A549 (cell line): ENCODE measurements around the gene BBS9. TPM values are rescaled to one million over a fixed set of nuclear protein-coding genes. Genes with fewer than 3 reads are reported as not detected.

Source experiments
- ATAC-seq, 2 experiments: fragments of 200-7000 bp in 1 of 2; fragments of >200 bp in 1 of 2; cut with Nextera tagmentation in 1 of 2; cut with Tn5 transposase in 1 of 2; 3 replicates each; pipeline versions ENCODE4 v1.8.0 to v1.9.1; 2018 to 2020; ENCODE audit warnings: mild to moderate bottlenecking in 1 of 2, moderate library complexity in 1 of 2
- CTCF ChIA-PET: fragments of 300-600 bp; sonication (Branson Sonifier 250); formaldehyde crosslinking; extraction: SDS; loops from one replicate; lab custom pipeline; 2021; ENCODE audit warnings: antibody characterized with exemption, inconsistent platforms; lab: Yijun Ruan, JAX
- POLR2A ChIA-PET: fragments of 350-600 bp; formaldehyde crosslinking; extraction: SDS; loops from one replicate; lab custom pipeline; 2021; ENCODE audit warnings: antibody characterized with exemption, inconsistent platforms; lab: Yijun Ruan, JAX
- DNase-seq, 2 experiments: peaks; one replicate each; pipeline versions ENCODE4 v3.0.0 to v3.0.0-alpha.2; 2011 to 2016; ENCODE audit warnings: low read depth in 1 of 2, low spot score in 1 of 2
- FAIRE-seq: peaks from 2 replicates; lab custom pipeline; 2011; peaks lifted over from hg19 to GRCh38; lab: Jason Lieb, UNC
- H3K27ac ChIP-seq, 2 experiments: fragments of >200 bp; sonication (Bioruptor Twin); formaldehyde crosslinking; 3 replicates each; pipeline ENCODE4 v1.5.1; 2016 to 2017
- H3K4me1 ChIP-seq: fragments of >200 bp; sonication (Bioruptor Twin); formaldehyde crosslinking; 3 replicates; pipeline ENCODE4 v1.6.1; 2016
- H3K4me2 ChIP-seq: fragments of >200 bp; sonication (Bioruptor Twin); formaldehyde crosslinking; 3 replicates; pipeline ENCODE4 v1.6.1; 2016
- H3K4me3 ChIP-seq: fragments of >200 bp; sonication (Bioruptor Twin); formaldehyde crosslinking; 3 replicates; pipeline ENCODE4 v1.5.1; 2016
- H3K9me3 ChIP-seq: fragments of >200 bp; sonication (Bioruptor Twin); formaldehyde crosslinking; 3 replicates; pipeline ENCODE4 v1.6.1; 2016
- CEBPB ChIP-seq, 2 experiments: fragments of >200 bp in 1 of 2; sonication (Bioruptor Twin) in 1 of 2; formaldehyde crosslinking in 1 of 2; IDR thresholded peaks; 2 replicates each; pipeline ENCODE4 v1.6.1; 2012 to 2016
- EHMT2 ChIP-seq: fragments of 200-600 bp; sonication (generic); IDR thresholded peaks from 2 replicates; pipeline ENCODE4 v1.6.1; 2016; ENCODE audit warnings: antibody characterized with exemption, low read depth, mild to moderate bottlenecking, moderate library complexity
- EP300 ChIP-seq, 2 experiments: fragments of >200 bp; sonication (Bioruptor Twin); formaldehyde crosslinking; IDR thresholded peaks; 2 replicates in 1 of 2; 3 replicates in 1 of 2; pipeline ENCODE4 v1.6.1; 2016 to 2017
- ESRRA ChIP-seq: fragments of 150-350 bp; IDR thresholded peaks from 2 replicates; pipeline ENCODE4 v1.6.1; 2014; ENCODE audit warnings: mild to moderate bottlenecking, low read length, borderline replicate concordance
- HOXA7 ChIP-seq: fragments of 250-450 bp; sonication (Bioruptor Pico); IDR thresholded peaks from 2 replicates; pipeline ENCODE4 v1.5.0; 2020; ENCODE audit warnings: mild to moderate bottlenecking, moderate library complexity
- HOXB13 ChIP-seq: fragments of 250-450 bp; sonication (Bioruptor Pico); IDR thresholded peaks from 2 replicates; pipeline ENCODE4 v1.5.0; 2020; ENCODE audit warnings: low read depth, mild to moderate bottlenecking, moderate library complexity
- KDM1A ChIP-seq: fragments of 200-600 bp; sonication (generic); IDR thresholded peaks from 2 replicates; pipeline ENCODE4 v1.6.1; 2016; ENCODE audit warnings: low read depth, mild to moderate bottlenecking
- SMC3 ChIP-seq: fragments of >200 bp; sonication (Bioruptor Twin); formaldehyde crosslinking; IDR thresholded peaks from 3 replicates; pipeline ENCODE4 v1.6.1; 2018; ENCODE audit warnings: inconsistent platforms
- SREBF2 ChIP-seq: fragments of 450-650 bp; IDR thresholded peaks from 2 replicates; pipeline ENCODE4 v1.6.1; 2014; ENCODE audit warnings: mild to moderate bottlenecking, moderate library complexity
- ZFP36 ChIP-seq: fragments of 450-650 bp; IDR thresholded peaks from 2 replicates; pipeline ENCODE4 v1.6.1; 2014; ENCODE audit warnings: borderline replicate concordance; ENCODE audit not compliant: partially characterized antibody
- WGBS: methylation state at CpG from one replicate; pipeline ENCODE4 v1.1.6; 2017; ENCODE audit errors: missing lambda C conversion rate; 5-methylcytosine and 5-hydroxymethylcytosine counted together
- polyA plus RNA-seq, 4 experiments: library from polyadenylated mRNA; depleted of rRNA in 3 of 4; stranded (reverse); fragments of >200 nt; fragmentation: RNase III in 1 of 4; extraction: RNeasy Plus Mini Kit Qiagen cat#74134 plus additional on column Dnase treatment in 1 of 4; gene quantifications; 2 replicates in 3 of 4; 3 replicates in 1 of 4; pipeline ENCODE4 v1.2.3, GENCODE V29; 2011 to 2017
- TF ChIP-seq, protein P1 (sequence below): IDR thresholded peaks from 2 replicates; pipeline ENCODE4 v1.6.1; 2012; ENCODE audit warnings: low read depth, borderline replicate concordance
- TF ChIP-seq, protein P2 (sequence below): IDR thresholded peaks from 2 replicates; pipeline ENCODE4 v1.6.1; 2012
- TF ChIP-seq, protein P3 (sequence below): fragments of 450-650 bp; IDR thresholded peaks from 2 replicates; pipeline ENCODE4 v1.6.1; 2014; ENCODE audit warnings: antibody characterized with exemption
- TF ChIP-seq, protein P4 (sequence below): fragments of >200 bp; sonication (Bioruptor Twin); formaldehyde crosslinking; IDR thresholded peaks from 3 replicates; pipeline ENCODE4 v1.6.1; 2016
- TF ChIP-seq, protein P5 (sequence below): IDR thresholded peaks from 2 replicates; pipeline ENCODE4 v1.6.1; 2012

Gene BBS9
- polyA plus RNA-seq, 2 of the 4 experiments (the other 2 are of a cell fraction) = 8.3 to 9.1 TPM

DNA sequence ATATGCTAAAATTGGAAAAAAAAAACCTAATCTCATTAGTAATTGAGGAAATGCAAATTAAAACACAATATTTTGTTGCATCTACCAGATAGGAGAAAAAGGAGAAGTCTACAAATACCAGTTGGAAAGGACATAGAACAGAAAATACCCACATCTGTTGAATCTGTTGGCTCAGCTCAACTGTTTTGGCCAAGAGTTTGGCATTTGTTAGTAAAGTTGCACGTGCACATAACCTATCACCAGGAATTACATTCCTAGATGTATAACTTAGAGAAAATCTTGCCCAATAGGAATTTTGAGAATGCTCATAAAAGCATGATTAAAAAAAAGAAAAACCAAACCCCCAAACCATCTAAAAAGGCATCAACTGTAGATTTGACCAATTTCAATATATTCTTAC lies 493.9 kb downstream of the BBS9 start:
- Histone ChIP-seq H3K4me1 (no peaks in the 10 kb centered on the region), H3K9me3 (peaks cover 10% of the 10 kb centered on the region; the same call in 1 of the 3 replicates), H3K4me3 (no peak overlapping the region), H3K27ac (no peak overlapping the region), H3K4me2 (no peak overlapping the region)
- CTCF ChIA-PET = interaction anchor here (1.1 kb wide), 1 partner anchor 66 kb away, joined by 4 read pairs; no protein-coding TSS in a partner anchor
- ATAC-seq = no peak
- no peak for DNase-seq
- TF ChIP-seq EHMT2 = no peak
- TF ChIP-seq SMC3 = no peak
- no peak for TF ChIP-seq HOXA7
- no peak for TF ChIP-seq HOXB13
- TF ChIP-seq, protein P1, sequence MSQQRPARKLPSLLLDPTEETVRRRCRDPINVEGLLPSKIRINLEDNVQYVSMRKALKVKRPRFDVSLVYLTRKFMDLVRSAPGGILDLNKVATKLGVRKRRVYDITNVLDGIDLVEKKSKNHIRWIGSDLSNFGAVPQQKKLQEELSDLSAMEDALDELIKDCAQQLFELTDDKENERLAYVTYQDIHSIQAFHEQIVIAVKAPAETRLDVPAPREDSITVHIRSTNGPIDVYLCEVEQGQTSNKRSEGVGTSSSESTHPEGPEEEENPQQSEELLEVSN = no peak
- no peak for TF ChIP-seq KDM1A
- TF ChIP-seq, protein P2, sequence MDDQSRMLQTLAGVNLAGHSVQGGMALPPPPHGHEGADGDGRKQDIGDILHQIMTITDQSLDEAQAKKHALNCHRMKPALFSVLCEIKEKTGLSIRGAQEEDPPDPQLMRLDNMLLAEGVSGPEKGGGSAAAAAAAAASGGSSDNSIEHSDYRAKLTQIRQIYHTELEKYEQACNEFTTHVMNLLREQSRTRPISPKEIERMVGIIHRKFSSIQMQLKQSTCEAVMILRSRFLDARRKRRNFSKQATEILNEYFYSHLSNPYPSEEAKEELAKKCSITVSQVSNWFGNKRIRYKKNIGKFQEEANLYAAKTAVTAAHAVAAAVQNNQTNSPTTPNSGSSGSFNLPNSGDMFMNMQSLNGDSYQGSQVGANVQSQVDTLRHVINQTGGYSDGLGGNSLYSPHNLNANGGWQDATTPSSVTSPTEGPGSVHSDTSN = no peak
- no peak for TF ChIP-seq ESRRA
- TF ChIP-seq SREBF2 = no peak
- FAIRE-seq = no peak
- WGBS = 11% methylated on average over 1 of the region's 1 CpG
- POLR2A ChIA-PET = no interaction called here

DNA sequence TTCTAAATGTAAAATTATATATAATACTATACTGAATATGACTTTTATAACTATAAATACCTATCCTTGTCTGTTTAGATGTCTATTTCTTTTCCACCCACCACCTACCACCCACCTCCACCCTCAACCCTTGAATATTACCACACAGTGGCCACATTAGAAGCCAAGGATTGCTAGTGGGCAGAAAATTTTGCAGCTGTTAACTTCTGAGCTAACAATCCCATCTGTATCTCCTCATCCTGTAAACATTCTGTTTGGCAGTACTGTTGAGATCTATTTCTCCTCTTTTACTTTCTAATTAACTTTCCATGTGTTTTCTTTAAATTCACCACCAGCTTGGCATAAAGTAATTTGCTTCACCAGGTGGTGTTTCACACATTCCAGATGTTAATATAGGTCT lies 494.9 kb downstream of the BBS9 start:
- no peak for ATAC-seq
- DNase-seq = no peak
- H3K4me1 ChIP-seq = no peaks in the 10 kb centered on the region
- H3K9me3 ChIP-seq = peaks cover 10% of the 10 kb centered on the region; the same call in 1 of the 3 replicates
- POLR2A ChIA-PET = no interaction called here
- FAIRE-seq = no peak
- no peak overlapping the region for H3K4me3 ChIP-seq
- CTCF ChIA-PET = interaction anchor here (1.1 kb wide), 1 partner anchor 67 kb away, joined by 4 read pairs; no protein-coding TSS in a partner anchor
- no peak overlapping the region for H3K4me2 ChIP-seq
- TF ChIP-seq, protein P3, sequence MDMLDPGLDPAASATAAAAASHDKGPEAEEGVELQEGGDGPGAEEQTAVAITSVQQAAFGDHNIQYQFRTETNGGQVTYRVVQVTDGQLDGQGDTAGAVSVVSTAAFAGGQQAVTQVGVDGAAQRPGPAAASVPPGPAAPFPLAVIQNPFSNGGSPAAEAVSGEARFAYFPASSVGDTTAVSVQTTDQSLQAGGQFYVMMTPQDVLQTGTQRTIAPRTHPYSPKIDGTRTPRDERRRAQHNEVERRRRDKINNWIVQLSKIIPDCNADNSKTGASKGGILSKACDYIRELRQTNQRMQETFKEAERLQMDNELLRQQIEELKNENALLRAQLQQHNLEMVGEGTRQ = no peak
- H3K27ac ChIP-seq = no peak overlapping the region

DNA sequence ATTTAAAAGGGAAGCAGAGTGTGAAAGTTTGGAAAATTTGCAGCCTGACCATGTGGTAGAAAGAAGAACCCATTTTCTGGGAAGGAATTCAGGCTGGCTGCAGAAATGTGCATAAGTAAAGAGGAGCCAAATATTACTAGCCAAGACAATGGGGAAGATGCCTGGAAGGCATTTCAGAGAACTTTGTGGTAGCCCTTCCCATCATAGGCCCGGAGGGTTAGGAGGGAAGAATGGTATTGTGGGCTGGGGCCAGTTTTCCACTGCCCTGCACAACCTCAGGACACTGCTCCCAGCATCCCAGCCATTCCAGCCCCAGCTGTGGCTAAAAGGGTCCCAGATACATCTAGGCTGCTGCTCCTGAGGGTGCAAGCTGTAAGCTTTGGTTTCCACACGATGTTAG lies 497.5 kb downstream of the BBS9 start:
- POLR2A ChIA-PET = no interaction called here
- no peak for DNase-seq

DNA sequence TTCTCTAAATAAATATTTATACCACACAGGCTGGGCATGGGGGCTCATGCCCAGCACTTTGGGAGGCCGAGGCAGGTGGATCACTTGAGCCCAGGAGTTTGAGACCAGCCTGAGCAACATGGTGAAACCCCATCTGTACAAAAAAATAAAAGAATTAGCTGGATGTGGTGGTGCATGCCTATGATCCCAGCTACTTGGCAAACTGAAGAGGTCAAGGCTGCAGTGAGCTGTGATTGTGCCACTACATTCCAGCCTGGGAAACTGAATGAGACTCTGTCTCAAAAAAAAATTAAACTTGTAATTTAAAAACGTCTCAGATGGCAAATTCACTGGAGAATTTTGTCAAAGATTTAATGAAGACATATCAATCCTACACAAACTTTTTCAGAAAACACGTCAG lies 498.4 kb downstream of the BBS9 start:
- ChIA-PET POLR2A (no interaction called here), CTCF (no interaction called here)
- 16% methylated on average over 3 of the region's 3 CpGs for WGBS
- no peak for ATAC-seq
- no peak overlapping the region for H3K4me3 ChIP-seq
- TF ChIP-seq, protein P4, sequence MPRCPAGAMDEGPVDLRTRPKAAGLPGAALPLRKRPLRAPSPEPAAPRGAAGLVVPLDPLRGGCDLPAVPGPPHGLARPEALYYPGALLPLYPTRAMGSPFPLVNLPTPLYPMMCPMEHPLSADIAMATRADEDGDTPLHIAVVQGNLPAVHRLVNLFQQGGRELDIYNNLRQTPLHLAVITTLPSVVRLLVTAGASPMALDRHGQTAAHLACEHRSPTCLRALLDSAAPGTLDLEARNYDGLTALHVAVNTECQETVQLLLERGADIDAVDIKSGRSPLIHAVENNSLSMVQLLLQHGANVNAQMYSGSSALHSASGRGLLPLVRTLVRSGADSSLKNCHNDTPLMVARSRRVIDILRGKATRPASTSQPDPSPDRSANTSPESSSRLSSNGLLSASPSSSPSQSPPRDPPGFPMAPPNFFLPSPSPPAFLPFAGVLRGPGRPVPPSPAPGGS = no peak
- TF ChIP-seq, protein P3 = no peak
- TF ChIP-seq ZFP36 = no peak
- TF ChIP-seq, all 56 proteins: peak for 0
- Histone ChIP-seq H3K4me2 (no peak overlapping the region), H3K4me1 (no peaks in the 10 kb centered on the region), H3K27ac (no peak overlapping the region), H3K9me3 (no peaks in the 10 kb centered on the region)
- DNase-seq (no peak), FAIRE-seq (no peak)

More for the DNA sequence above, 497.5 kb downstream of the BBS9 start:
- TF ChIP-seq, protein P5, sequence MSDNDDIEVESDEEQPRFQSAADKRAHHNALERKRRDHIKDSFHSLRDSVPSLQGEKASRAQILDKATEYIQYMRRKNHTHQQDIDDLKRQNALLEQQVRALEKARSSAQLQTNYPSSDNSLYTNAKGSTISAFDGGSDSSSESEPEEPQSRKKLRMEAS = no peak
- no peak for TF ChIP-seq CEBPB (IDR thresholded peaks at IDR 0.05)
- no peak for TF ChIP-seq EP300 (IDR thresholded peaks at IDR 0.05)
- CTCF ChIA-PET = no interaction called here
- no peak for FAIRE-seq
- Histone ChIP-seq H3K4me1 (no peaks in the 10 kb centered on the region), H3K4me2 (no peak overlapping the region), H3K4me3 (no peak overlapping the region), H3K9me3 (no peaks in the 10 kb centered on the region), H3K27ac (no peak overlapping the region)
- ATAC-seq = no peak
- 9% methylated on average over 2 of the region's 2 CpGs for WGBS
